AG04449 (cell line): ENCODE data around the gene POLA1.

Experiments used
- CTCF ChIA-PET: fragments of 350-600 bp; formaldehyde crosslinking; extraction: SDS; loops from one replicate; lab custom pipeline; 2021; ENCODE audit warnings: antibody characterized with exemption; lab: Yijun Ruan, JAX
- POLR2A ChIA-PET: fragments of 400-600, 350-600 bp; formaldehyde crosslinking; extraction: SDS; loops from one replicate; lab custom pipeline; 2020; ENCODE audit warnings: antibody characterized with exemption, inconsistent platforms; lab: Yijun Ruan, JAX
- DNase-seq: peaks from one replicate; pipeline ENCODE4 v3.0.0-alpha.2; 2010; ENCODE audit warnings: low read depth, low spot score
- H3K4me3 ChIP-seq: 2 replicates; pipeline ENCODE4 v1.5.1; 2011; ENCODE audit warnings: low read depth, mild to moderate bottlenecking, control low read depth, low read length
- TF ChIP-seq, protein P1 (sequence below): IDR thresholded peaks from one replicate; pipeline ENCODE4 v1.5.1; 2011; ENCODE audit warnings: mild to moderate bottlenecking, moderate library complexity, low read length, control low read depth, inconsistent platforms; ENCODE audit not compliant: insufficient read depth; ENCODE audit errors: missing control alignments

The POLA1 gene

DNA sequence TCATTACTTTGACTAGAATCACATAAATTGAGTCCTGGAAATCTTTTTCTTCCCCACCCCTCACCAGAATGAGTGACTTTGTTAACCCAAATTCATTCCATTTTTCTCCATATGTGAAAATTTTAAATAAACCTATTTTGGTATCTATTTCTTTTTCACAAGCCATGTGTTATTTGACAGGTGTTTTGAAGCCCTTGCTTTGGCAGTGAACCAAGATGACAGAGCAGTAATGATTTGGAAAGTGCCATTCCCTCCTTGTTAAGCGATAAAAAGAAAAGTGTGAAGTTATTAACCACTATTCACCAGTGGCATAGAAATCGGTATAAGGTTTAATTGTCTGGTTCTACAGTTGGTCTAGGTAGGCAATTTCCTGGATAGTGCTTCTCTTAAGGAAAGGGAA, 66.1 kb downstream of the POLA1 start:
- no peak for DNase-seq
- H3K4me3 ChIP-seq: no peak overlapping the region
- TF ChIP-seq, protein P1, sequence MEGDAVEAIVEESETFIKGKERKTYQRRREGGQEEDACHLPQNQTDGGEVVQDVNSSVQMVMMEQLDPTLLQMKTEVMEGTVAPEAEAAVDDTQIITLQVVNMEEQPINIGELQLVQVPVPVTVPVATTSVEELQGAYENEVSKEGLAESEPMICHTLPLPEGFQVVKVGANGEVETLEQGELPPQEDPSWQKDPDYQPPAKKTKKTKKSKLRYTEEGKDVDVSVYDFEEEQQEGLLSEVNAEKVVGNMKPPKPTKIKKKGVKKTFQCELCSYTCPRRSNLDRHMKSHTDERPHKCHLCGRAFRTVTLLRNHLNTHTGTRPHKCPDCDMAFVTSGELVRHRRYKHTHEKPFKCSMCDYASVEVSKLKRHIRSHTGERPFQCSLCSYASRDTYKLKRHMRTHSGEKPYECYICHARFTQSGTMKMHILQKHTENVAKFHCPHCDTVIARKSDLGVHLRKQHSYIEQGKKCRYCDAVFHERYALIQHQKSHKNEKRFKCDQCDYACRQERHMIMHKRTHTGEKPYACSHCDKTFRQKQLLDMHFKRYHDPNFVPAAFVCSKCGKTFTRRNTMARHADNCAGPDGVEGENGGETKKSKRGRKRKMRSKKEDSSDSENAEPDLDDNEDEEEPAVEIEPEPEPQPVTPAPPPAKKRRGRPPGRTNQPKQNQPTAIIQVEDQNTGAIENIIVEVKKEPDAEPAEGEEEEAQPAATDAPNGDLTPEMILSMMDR: no peak
- ChIA-PET CTCF (no interaction called here), POLR2A (no interaction called here)

DNA sequence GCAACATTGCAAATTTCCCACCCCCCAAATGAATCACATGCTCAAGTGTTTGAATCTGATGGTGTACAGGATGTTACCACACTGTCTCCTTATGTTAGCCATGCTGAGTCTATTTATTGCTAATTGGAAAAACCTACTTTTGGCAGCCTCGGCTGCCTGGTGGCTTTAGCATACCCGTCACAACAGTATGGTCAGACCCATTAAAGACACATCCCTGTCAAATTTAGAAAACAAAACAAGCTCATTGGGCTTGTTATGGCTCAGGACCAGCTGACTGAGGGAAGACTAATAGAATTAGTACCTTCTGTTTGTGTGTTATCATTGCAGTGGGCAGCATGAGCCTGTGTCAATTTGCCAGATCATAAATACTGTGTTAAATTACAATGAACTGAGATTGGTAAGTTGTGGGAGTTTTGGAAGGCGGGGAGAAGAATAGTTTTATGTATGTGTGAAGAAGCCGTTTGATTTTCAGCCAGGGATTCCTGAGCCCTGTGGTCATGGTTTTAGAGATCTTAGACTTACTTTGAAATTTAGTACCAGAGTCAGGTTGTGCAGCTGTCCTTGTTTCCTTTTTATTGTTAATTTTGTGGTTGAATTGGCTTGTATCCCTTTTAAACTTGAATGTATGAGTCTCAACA, 66.8 kb downstream of the POLA1 start:
- POLR2A ChIA-PET: no interaction called here
- DNase-seq: peak; percentile 17
- TF ChIP-seq, protein P1: no peak
- CTCF ChIA-PET: interaction anchor here (3.0 kb wide), 1 partner anchor 8 kb away, joined by 15 read pairs; no protein-coding TSS in a partner anchor
- H3K4me3 ChIP-seq: no peak overlapping the region; the same call in 1 of the 2 replicates

DNA sequence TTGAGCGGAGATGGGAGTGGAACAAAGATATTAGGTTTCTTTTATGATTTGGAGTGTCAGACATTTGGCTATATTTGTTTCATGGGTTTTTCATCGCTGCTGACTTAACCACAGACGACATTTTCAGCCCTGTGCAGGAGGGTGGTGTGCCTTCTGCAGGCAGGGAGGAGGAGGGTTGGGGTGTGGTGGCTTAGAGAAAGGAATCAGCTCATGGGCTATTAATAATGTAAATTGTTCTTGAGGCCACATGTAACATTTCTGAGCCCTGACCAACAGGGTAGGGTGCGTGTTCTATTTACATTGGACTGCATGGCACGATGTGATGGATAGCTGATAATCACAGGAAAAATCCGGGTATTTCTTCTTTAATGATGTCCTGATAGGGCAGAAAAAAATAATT, 67.6 kb downstream of the POLA1 start:
- no peak for DNase-seq
- ChIA-PET POLR2A (no interaction called here), CTCF (interaction anchor here (1.3 to 3.0 kb wide), 2 partner anchors 9 to 365 kb away, joined by 3 to 15 read pairs; no protein-coding TSS in a partner anchor)
- TF ChIP-seq, protein P1: no peak
- H3K4me3 ChIP-seq: no peak overlapping the region

DNA sequence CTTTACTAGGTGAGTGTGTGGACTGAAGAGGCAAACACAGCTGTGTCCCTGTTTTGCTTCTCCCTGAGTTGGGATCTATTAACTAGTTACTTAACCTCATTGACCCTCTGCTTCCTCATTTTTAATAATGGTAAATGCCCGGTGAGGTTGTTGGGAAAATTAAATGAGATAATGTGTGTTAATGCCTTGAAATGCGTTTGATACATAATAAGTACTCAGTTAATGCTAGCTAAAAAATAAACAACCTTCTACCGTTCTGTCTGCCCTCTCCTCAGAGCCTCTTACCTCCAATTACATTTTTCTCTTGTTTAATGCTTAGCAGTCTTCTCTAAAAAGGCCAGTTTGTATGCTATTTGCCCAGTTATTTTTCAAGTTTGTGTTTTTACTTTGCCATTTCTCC, 70.3 kb downstream of the POLA1 start:
- TF ChIP-seq, protein P1: no peak
- POLR2A ChIA-PET: no interaction called here
- no peak for DNase-seq
- no peak overlapping the region for H3K4me3 ChIP-seq
- CTCF ChIA-PET: no interaction called here

DNA sequence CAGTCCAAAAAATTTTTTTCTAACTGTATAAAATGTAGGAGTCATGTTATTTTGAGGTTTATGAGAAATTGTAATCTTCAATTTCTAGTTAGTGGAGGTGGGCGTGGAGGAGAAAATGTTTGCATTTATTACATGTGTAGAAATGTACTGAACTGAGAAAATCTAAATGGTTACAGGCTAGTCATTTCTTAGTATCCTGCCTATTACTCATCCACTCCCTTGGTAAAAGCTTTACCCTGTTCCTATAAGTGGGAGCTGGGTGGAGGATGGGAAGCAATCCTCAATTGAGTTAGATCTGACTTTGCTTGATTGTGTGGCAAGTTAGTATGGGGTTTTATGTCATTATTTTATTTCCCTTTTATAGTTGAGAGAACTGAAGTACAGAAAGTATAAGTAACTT, 73.8 kb downstream of the POLA1 start:
- TF ChIP-seq, protein P1: no peak
- DNase-seq: no peak
- ChIA-PET POLR2A (no interaction called here), CTCF (interaction anchor here (1.4 kb wide), 1 partner anchor 15 kb away, joined by 4 read pairs; no protein-coding TSS in a partner anchor)
- no peak overlapping the region for H3K4me3 ChIP-seq

DNA sequence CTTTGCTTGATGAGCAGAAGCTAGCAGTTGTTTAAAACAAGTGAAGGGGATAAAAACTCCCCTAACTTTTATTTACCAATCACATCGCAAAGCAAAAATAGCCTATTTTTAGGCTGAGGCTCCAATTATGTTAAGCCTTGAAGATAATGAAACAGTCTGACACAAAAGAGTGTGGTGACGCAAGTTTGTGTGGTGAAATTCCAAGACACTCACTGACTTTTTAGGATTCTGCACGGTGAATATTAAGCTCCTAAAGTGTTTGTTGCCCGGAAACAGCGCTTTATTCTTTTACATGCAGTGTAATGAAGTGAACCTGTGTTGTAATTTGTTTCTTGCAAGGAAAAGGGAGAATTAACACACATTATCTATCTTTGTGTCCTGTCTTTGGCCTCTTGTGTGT, 74.8 kb downstream of the POLA1 start:
- TF ChIP-seq, protein P1: no peak
- ChIA-PET CTCF (interaction anchor here (1.4 kb wide), 1 partner anchor 16 kb away, joined by 4 read pairs; no protein-coding TSS in a partner anchor), POLR2A (no interaction called here)
- H3K4me3 ChIP-seq: no peak overlapping the region
- DNase-seq: no peak
